HepG2 (cell line): ENCODE results near the gene SAPCD2. TPM values are rescaled to one million over a fixed set of nuclear protein-coding genes. Genes with fewer than 3 reads are reported as not detected.
A peak's percentile ranks its signal among the peaks of the same experiment; 100 is the strongest.

Source experiments
- ATAD3A ChIP-seq: sonication (generic); formaldehyde crosslinking; IDR thresholded peaks from 2 replicates; pipeline ENCODE4 v1.4.0; 2020; ENCODE audit warnings: missing genetic modification reagents
- GATAD1 ChIP-seq: IDR thresholded peaks from 2 replicates; pipeline ENCODE4 v1.6.1; 2016; ENCODE audit warnings: missing genetic modification reagents, missing compliant biosample characterization
- MAFG ChIP-seq: sonication (generic); formaldehyde crosslinking; IDR thresholded peaks from 2 replicates; pipeline ENCODE4 v1.5.1; 2020; ENCODE audit warnings: mild to moderate bottlenecking, missing genetic modification reagents
- MXD4 ChIP-seq: IDR thresholded peaks from 2 replicates; pipeline ENCODE4 v1.6.1; 2016; ENCODE audit warnings: mild to moderate bottlenecking, missing biosample characterization, missing genetic modification reagents
- MXI1 ChIP-seq: IDR thresholded peaks from 3 replicates; pipeline ENCODE4 v1.6.1; 2012; ENCODE audit warnings: low read depth, low read length, inconsistent platforms, borderline replicate concordance
- NKX3-1 ChIP-seq: sonication (generic); formaldehyde crosslinking; IDR thresholded peaks from 2 replicates; pipeline ENCODE4 v1.5.0; 2020; ENCODE audit warnings: missing genetic modification reagents
- PTBP1 ChIP-seq: fragments of 200-400 bp; formaldehyde crosslinking; IDR thresholded peaks from 2 replicates; pipeline ENCODE4 v1.6.1; 2018; ENCODE audit warnings: low read length, low read depth; ENCODE audit not compliant: poor library complexity, severe bottlenecking
- SYNCRIP ChIP-seq: fragments of 200-400 bp; formaldehyde crosslinking; IDR thresholded peaks from 2 replicates; pipeline ENCODE4 v1.6.1; 2018; ENCODE audit warnings: mild to moderate bottlenecking, low read depth, low read length; ENCODE audit not compliant: insufficient read depth
- U2AF1 ChIP-seq: fragments of 200-400 bp; formaldehyde crosslinking; optimal IDR thresholded peaks from 2 replicates; pipeline ENCODE3; 2017; ENCODE audit warnings: mild to moderate bottlenecking, low read depth, low read length
- ZBTB3 ChIP-seq: sonication (generic); formaldehyde crosslinking; IDR thresholded peaks from 2 replicates; pipeline ENCODE4 v1.4.0; 2020; ENCODE audit warnings: low read depth, mild to moderate bottlenecking, moderate library complexity, missing genetic modification reagents, borderline replicate concordance
- ZFP90 ChIP-seq: sonication (generic); formaldehyde crosslinking; IDR thresholded peaks from 2 replicates; pipeline ENCODE4 v1.8.0; 2022; ENCODE audit warnings: missing genetic modification reagents, mild to moderate bottlenecking, inconsistent platforms, borderline replicate concordance
- ZNF24 ChIP-seq: fragments of 450-650 bp; IDR thresholded peaks from 2 replicates; pipeline ENCODE4 v1.6.1; 2017; ENCODE audit warnings: antibody characterized with exemption, mild to moderate bottlenecking
- ZNF737 ChIP-seq: sonication (generic); formaldehyde crosslinking; IDR thresholded peaks from 2 replicates; pipeline ENCODE4 v1.5.0; 2020; ENCODE audit warnings: missing genetic modification reagents, mild to moderate bottlenecking, borderline replicate concordance
- polyA plus RNA-seq, 8 experiments: library from polyadenylated mRNA; depleted of rRNA in 3 of 8; stranded (reverse) in 7 of 8; unstranded in 1 of 8; fragments of >200 nt; fragmentation: Illumina TruSeq in 4 of 8; extraction: Trizol in 4 of 8; gene quantifications; 2 replicates each; pipeline versions ENCODE4 v1.2.1 to v1.2.3, GENCODE V29; 2011 to 2016; ENCODE audit warnings: low read depth in 4 of 8, missing spikeins in 1 of 8, mixed read lengths in 1 of 8; ENCODE audit not compliant: insufficient read depth in 1 of 8
- total RNA-seq, 5 experiments: library from RNA; depleted of rRNA; stranded (reverse); fragments of >200 nt; fragmentation: Illumina TruSeq; extraction: Trizol; gene quantifications; 2 replicates each; pipeline ENCODE4 v1.2.3, GENCODE V29; 2016; ENCODE audit warnings: low read depth in 1 of 5
- TF ChIP-seq, protein P1 (sequence below): sonication (generic); formaldehyde crosslinking; IDR thresholded peaks from 2 replicates; pipeline ENCODE4 v1.5.0; 2020; ENCODE audit warnings: mild to moderate bottlenecking, missing genetic modification reagents
- TF ChIP-seq, protein P2 (sequence below): sonication (generic); formaldehyde crosslinking; IDR thresholded peaks from 2 replicates; pipeline ENCODE4 v1.4.0; 2020; ENCODE audit warnings: missing genetic modification reagents
- TF ChIP-seq, protein P3 (sequence below): sonication (generic); formaldehyde crosslinking; IDR thresholded peaks from 2 replicates; pipeline ENCODE4 v1.5.0; 2020; ENCODE audit warnings: mild to moderate bottlenecking, missing genetic modification reagents
- TF ChIP-seq, protein P4 (sequence below): sonication (generic); formaldehyde crosslinking; IDR thresholded peaks from 2 replicates; pipeline ENCODE4 v1.4.0; 2020; ENCODE audit warnings: missing genetic modification reagents
- TF ChIP-seq, protein P5 (sequence below): IDR thresholded peaks from 2 replicates; pipeline ENCODE4 v1.6.1; 2012; ENCODE audit warnings: inconsistent platforms
- TF ChIP-seq, protein P6 (sequence below): sonication (generic); formaldehyde crosslinking; IDR thresholded peaks from 2 replicates; pipeline ENCODE4 v1.8.1; 2023; ENCODE audit warnings: mild to moderate bottlenecking, inconsistent platforms, moderate library complexity, missing genetic modification reagents, borderline replicate concordance
- TF ChIP-seq, protein P7 (sequence below): sonication (generic); formaldehyde crosslinking; IDR thresholded peaks from 2 replicates; pipeline ENCODE4 v1.4.0; 2020; ENCODE audit warnings: missing genetic modification reagents

The SAPCD2 gene
- total and polyA plus RNA-seq, 2 of the 13 experiments (the other 11 are each of a cell fraction or from before 2014, with no cell fraction given): 21.9 to 42.8 TPM

DNA sequence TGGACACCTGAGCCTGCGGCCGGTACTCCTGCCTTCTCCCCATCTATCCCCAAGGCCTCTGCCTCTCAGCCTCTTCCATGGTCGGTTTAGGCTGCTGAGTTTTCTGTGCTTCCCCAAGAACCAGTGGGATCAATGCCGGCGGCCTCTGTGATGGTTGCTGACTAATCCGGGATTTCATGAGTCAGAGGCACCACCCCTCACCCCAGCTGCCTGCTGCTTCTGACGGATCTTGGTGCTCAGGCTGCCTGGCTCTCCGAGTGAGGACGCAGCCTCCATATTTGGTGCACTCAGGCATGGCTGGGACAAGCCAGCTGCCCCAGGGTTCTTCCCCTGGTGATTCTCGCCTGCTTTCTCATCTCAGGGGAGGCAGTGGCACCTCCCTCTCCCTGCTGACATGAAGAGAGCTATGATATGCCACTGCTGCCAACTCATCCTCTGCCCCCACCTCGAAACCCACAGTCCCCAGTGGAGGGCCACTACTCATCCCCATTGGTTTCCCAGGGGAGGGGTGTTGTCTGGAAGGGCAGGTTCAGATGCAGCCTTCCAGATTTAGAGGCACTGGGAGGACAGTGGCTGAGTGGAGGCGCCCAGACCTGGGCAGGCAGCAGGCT lies 13.1 kb upstream of the SAPCD2 start (continued):
- TF ChIP-seq, protein P1, sequence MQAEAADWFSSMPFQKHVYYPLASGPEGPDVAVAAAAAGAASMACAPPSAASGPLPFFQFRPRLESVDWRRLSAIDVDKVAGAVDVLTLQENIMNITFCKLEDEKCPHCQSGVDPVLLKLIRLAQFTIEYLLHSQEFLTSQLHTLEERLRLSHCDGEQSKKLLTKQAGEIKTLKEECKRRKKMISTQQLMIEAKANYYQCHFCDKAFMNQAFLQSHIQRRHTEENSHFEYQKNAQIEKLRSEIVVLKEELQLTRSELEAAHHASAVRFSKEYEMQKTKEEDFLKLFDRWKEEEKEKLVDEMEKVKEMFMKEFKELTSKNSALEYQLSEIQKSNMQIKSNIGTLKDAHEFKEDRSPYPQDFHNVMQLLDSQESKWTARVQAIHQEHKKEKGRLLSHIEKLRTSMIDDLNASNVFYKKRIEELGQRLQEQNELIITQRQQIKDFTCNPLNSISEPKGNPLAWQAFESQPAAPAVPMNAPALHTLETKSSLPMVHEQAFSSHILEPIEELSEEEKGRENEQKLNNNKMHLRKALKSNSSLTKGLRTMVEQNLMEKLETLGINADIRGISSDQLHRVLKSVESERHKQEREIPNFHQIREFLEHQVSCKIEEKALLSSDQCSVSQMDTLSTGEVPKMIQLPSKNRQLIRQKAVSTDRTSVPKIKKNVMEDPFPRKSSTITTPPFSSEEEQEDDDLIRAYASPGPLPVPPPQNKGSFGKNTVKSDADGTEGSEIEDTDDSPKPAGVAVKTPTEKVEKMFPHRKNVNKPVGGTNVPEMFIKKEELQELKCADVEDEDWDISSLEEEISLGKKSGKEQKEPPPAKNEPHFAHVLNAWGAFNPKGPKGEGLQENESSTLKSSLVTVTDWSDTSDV: no peak
- TF ChIP-seq ZFP90 (CRISPR knock-in tag) (no peak), MXI1 (peak; percentile 53; the same call in 1 of the 3 replicates), MAFG (CRISPR knock-in tag) (peak; percentile 80), ZNF24 (no peak), GATAD1 (CRISPR knock-in tag) (no peak), ZBTB3 (CRISPR knock-in tag) (no peak), U2AF1 (no peak), PTBP1 (no peak), MXD4 (CRISPR knock-in tag) (no peak), SYNCRIP (no peak), ZNF737 (CRISPR knock-in tag) (no peak), NKX3-1 (no peak), ATAD3A (CRISPR knock-in tag) (no peak)
- TF ChIP-seq, protein P2, sequence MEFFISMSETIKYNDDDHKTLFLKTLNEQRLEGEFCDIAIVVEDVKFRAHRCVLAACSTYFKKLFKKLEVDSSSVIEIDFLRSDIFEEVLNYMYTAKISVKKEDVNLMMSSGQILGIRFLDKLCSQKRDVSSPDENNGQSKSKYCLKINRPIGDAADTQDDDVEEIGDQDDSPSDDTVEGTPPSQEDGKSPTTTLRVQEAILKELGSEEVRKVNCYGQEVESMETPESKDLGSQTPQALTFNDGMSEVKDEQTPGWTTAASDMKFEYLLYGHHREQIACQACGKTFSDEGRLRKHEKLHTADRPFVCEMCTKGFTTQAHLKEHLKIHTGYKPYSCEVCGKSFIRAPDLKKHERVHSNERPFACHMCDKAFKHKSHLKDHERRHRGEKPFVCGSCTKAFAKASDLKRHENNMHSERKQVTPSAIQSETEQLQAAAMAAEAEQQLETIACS: no peak
- TF ChIP-seq, protein P3, sequence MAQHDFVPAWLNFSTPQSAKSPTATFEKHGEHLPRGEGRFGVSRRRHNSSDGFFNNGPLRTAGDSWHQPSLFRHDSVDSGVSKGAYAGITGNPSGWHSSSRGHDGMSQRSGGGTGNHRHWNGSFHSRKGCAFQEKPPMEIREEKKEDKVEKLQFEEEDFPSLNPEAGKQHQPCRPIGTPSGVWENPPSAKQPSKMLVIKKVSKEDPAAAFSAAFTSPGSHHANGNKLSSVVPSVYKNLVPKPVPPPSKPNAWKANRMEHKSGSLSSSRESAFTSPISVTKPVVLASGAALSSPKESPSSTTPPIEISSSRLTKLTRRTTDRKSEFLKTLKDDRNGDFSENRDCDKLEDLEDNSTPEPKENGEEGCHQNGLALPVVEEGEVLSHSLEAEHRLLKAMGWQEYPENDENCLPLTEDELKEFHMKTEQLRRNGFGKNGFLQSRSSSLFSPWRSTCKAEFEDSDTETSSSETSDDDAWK: no peak
- TF ChIP-seq, protein P4, sequence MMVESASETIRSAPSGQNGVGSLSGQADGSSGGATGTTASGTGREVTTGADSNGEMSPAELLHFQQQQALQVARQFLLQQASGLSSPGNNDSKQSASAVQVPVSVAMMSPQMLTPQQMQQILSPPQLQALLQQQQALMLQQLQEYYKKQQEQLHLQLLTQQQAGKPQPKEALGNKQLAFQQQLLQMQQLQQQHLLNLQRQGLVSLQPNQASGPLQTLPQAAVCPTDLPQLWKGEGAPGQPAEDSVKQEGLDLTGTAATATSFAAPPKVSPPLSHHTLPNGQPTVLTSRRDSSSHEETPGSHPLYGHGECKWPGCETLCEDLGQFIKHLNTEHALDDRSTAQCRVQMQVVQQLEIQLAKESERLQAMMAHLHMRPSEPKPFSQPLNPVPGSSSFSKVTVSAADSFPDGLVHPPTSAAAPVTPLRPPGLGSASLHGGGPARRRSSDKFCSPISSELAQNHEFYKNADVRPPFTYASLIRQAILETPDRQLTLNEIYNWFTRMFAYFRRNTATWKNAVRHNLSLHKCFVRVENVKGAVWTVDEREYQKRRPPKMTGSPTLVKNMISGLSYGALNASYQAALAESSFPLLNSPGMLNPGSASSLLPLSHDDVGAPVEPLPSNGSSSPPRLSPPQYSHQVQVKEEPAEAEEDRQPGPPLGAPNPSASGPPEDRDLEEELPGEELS (CRISPR knock-in tag): peak; percentile 14; the same call in 1 of the 2 replicates
- TF ChIP-seq, protein P5, sequence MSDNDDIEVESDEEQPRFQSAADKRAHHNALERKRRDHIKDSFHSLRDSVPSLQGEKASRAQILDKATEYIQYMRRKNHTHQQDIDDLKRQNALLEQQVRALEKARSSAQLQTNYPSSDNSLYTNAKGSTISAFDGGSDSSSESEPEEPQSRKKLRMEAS: no peak
- TF ChIP-seq, protein P6, sequence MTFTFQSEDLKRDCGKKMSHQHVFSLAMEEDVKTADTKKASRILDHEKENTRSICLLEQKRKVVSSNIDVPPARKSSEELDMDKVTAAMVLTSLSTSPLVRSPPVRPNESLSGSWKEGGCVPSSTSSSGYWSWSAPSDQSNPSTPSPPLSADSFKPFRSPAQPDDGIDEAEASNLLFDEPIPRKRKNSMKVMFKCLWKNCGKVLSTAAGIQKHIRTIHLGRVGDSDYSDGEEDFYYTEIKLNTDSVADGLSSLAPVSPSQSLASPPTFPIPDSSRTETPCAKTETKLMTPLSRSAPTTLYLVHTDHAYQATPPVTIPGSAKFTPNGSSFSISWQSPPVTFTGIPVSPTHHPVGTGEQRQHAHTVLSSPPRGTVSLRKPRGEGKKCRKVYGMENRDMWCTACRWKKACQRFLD: no peak
- TF ChIP-seq, protein P7, sequence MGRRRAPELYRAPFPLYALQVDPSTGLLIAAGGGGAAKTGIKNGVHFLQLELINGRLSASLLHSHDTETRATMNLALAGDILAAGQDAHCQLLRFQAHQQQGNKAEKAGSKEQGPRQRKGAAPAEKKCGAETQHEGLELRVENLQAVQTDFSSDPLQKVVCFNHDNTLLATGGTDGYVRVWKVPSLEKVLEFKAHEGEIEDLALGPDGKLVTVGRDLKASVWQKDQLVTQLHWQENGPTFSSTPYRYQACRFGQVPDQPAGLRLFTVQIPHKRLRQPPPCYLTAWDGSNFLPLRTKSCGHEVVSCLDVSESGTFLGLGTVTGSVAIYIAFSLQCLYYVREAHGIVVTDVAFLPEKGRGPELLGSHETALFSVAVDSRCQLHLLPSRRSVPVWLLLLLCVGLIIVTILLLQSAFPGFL (CRISPR knock-in tag): no peak
